Gastrocnemius medialis (tissue), 4 donors: Measurements from ENCODE around the gene CYTH4.

Source experiments
- POLR2A ChIP-seq, 2 donors: fragments of 450-650 bp; IDR thresholded peaks; one replicate each; pipeline ENCODE4 v1.6.1; 2017; ENCODE audit warnings: antibody characterized with exemption in 2 of 2, mild to moderate bottlenecking in 2 of 2, moderate library complexity in 2 of 2
- TF ChIP-seq, protein P1 (sequence below), 5 experiments: fragments of 450-650 bp in 3 of 5; fragments of 200-600 bp in 2 of 5; sonication (generic) in 2 of 5; IDR thresholded peaks in 4 of 5; conservative IDR thresholded peaks in 1 of 5; 1 replicate in 4 of 5; 2 replicates in 1 of 5; pipeline ENCODE4 v1.5.1; 2016 to 2019; ENCODE audit warnings: antibody characterized with exemption in 5 of 5, mild to moderate bottlenecking in 3 of 5, moderate library complexity in 3 of 5

DNA sequence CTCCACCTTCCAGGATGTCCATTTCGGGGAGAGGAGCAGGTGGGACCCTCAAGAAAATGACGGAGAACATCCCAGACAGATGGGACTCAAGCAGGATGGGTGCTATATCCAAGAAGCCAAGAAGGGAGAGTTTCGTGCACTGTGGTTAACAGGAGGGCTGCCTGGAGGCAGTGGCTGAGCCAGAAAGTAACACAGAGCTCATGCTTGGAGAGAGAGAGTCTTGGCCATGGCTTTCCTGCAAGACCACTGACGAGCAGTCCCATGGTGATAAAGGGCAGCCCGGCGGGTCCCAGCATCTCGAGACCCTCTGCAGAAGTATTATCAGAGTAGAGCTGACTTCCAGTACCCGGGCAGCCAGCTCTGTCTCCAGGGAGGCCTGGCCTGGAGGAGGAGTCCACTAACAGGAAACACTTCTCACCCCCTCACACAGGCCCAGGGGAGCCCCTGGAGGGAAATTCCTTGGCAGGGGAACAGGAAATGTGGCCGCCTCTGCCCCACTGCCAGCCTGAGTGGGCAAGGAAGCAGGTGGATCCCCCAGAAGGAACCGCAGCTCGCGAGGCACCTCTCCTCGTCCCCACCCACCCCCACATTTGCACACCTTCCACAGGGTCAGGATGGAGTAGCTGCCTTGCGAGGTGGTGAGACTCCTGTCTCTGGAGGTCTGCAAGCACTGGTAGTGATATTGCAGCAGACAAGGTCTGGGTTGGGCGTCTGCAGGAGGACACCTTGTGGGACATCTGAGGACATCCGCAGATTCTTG, 32.2 kb downstream of the CYTH4 start:
- TF ChIP-seq, protein P1, sequence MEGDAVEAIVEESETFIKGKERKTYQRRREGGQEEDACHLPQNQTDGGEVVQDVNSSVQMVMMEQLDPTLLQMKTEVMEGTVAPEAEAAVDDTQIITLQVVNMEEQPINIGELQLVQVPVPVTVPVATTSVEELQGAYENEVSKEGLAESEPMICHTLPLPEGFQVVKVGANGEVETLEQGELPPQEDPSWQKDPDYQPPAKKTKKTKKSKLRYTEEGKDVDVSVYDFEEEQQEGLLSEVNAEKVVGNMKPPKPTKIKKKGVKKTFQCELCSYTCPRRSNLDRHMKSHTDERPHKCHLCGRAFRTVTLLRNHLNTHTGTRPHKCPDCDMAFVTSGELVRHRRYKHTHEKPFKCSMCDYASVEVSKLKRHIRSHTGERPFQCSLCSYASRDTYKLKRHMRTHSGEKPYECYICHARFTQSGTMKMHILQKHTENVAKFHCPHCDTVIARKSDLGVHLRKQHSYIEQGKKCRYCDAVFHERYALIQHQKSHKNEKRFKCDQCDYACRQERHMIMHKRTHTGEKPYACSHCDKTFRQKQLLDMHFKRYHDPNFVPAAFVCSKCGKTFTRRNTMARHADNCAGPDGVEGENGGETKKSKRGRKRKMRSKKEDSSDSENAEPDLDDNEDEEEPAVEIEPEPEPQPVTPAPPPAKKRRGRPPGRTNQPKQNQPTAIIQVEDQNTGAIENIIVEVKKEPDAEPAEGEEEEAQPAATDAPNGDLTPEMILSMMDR (IDR thresholded peaks at IDR 0.05 in 4 of 5, conservative IDR thresholded peaks at IDR 0.05 in 1 of 5), result no peak
- no peak for TF ChIP-seq POLR2A (IDR thresholded peaks at IDR 0.05)
